Tibial nerve (tissue), 4 donors: Measurements from ENCODE around the gene CFAP410.

Experiments used
- CTCF ChIP-seq, 5 experiments: fragments of 200-600 bp in 3 of 5; fragments of 450-650 bp in 2 of 5; sonication (generic) in 3 of 5; IDR thresholded peaks; one replicate each; pipeline ENCODE4 v1.5.1; 2016 to 2019; ENCODE audit warnings: antibody characterized with exemption in 5 of 5, mild to moderate bottlenecking in 3 of 5, moderate library complexity in 2 of 5
- EP300 ChIP-seq, 2 donors: sonication (generic); formaldehyde crosslinking; IDR thresholded peaks; one replicate each; pipeline ENCODE4 v1.6.1; 2017; ENCODE audit warnings: antibody characterized with exemption in 2 of 2, mild to moderate bottlenecking in 1 of 2

GRCh38 chr21:44314561-44314960, 24.6 kb downstream of the CFAP410 start:
- TF ChIP-seq EP300 (IDR thresholded peaks at IDR 0.05) (no peak), CTCF (IDR thresholded peaks at IDR 0.05) (no peak)
